Measurements from ENCODE around the gene FOCAD.

Gene FOCAD

DNA sequence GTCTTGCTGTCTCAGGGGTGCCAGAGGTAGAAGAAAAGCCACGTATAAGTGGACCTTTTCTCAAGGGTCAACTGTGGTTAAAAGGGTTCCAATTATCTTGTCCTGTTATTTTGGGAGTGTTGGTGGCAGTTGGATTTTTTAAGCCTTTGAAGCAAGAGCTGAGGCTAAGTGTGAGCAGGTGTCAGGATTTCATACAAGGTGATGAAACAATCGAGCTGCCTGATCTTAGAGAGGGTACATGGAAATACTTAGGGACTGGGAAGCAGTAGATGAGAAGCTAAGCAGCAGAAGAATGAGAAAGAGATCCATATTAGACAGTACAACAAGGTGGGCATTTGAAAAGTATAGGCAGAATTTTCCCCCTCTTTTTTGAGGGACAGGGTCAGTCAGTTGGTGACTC is 23.6 kb downstream of the FOCAD start:
- no peaks in the 10 kb centered on the region for H3K4me1 ChIP-seq (ENCODE audit: control extremely low read depth in 1 of 4, control insufficient read depth in 4 of 4, insufficient read depth in 4 of 4, low read length in 3 of 4)
- H3K36me3 ChIP-seq (ENCODE audit: control insufficient read depth in 4 of 4, insufficient read depth in 4 of 4, low read length in 3 of 4): no peaks in the 10 kb centered on the region
- H3K27me3 ChIP-seq (replicated peaks in 2 of 5; ENCODE audit: control insufficient read depth in 4 of 5, insufficient read depth in 5 of 5, low read length in 4 of 5): no peaks in the 10 kb centered on the region
- no peak overlapping the region for H3K27ac ChIP-seq (ENCODE audit: insufficient read depth in 1 of 2, low read depth in 1 of 2, low read length in 2 of 2, poor library complexity in 1 of 2, severe bottlenecking in 2 of 2)
- H3K4me3 ChIP-seq (ENCODE audit: control insufficient read depth in 1 of 7, extremely low read depth in 1 of 7, insufficient read depth in 4 of 7, low read depth in 2 of 7, low read length in 6 of 7): no peak overlapping the region
- ChIA-PET CTCF (interaction anchor here (0.7 to 1.0 kb wide), 2 partner anchors 9 to 12 kb away, joined by 3 read pairs; no protein-coding TSS in a partner anchor), POLR2A (no interaction called here)
- H3K9me3 ChIP-seq (ENCODE audit: control extremely low read depth in 1 of 5, control insufficient read depth in 4 of 5, insufficient read depth in 2 of 5, low read depth in 1 of 5, low read length in 4 of 5): no peaks in the 10 kb centered on the region
- WGBS (ENCODE audit: insufficient coverage): 100% methylated on average over 1 of the region's 2 CpGs
- DNase-seq: no peak

DNA sequence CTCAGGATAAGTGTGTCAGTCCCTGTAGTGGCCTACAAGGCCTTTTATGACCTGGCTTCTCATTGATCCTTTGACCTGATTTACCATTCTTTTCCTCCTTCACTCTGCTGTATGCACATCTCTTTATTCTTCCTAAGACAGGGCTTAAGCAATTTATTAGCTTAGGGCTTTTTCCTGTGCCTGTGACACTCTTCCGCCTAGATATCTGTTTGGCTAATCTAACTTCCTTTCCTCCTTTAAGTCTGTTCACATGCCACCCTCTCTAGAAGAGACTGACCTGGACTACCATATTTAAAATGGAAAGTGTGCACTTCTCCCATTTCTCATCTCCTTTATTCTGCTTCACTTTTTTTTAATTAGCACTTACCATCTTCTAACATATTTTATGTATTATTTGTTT is 29.1 kb downstream of the FOCAD start:
- WGBS (ENCODE audit: insufficient coverage): 57% methylated on average over 1 of the region's 1 CpG
- CTCF ChIA-PET: interaction anchor here (1.3 kb wide), 1 partner anchor 11 kb away, joined by 4 read pairs; no protein-coding TSS in a partner anchor
- Histone ChIP-seq H3K27ac (ENCODE audit: insufficient read depth in 1 of 2, low read depth in 1 of 2, low read length in 2 of 2, poor library complexity in 1 of 2, severe bottlenecking in 2 of 2) (no peak overlapping the region), H3K9me3 (ENCODE audit: control extremely low read depth in 1 of 5, control insufficient read depth in 4 of 5, insufficient read depth in 2 of 5, low read depth in 1 of 5, low read length in 4 of 5) (no peaks in the 10 kb centered on the region), H3K4me3 (ENCODE audit: control insufficient read depth in 1 of 7, extremely low read depth in 1 of 7, insufficient read depth in 4 of 7, low read depth in 2 of 7, low read length in 6 of 7) (no peak overlapping the region), H3K36me3 (ENCODE audit: control insufficient read depth in 4 of 4, insufficient read depth in 4 of 4, low read length in 3 of 4) (peaks cover 0 to 5% (median 2%) of the 10 kb centered on the region in 4 experiments), H3K27me3 (replicated peaks in 2 of 5; ENCODE audit: control insufficient read depth in 4 of 5, insufficient read depth in 5 of 5, low read length in 4 of 5) (no peaks in the 10 kb centered on the region), H3K4me1 (ENCODE audit: control extremely low read depth in 1 of 4, control insufficient read depth in 4 of 4, insufficient read depth in 4 of 4, low read length in 3 of 4) (peaks cover 0 to 3% (median 0%) of the 10 kb centered on the region in 4 experiments)
- no peak for DNase-seq
- POLR2A ChIA-PET: interaction anchor here (0.6 kb wide), 1 partner anchor 146 kb away, joined by 3 read pairs; no protein-coding TSS in a partner anchor

DNA sequence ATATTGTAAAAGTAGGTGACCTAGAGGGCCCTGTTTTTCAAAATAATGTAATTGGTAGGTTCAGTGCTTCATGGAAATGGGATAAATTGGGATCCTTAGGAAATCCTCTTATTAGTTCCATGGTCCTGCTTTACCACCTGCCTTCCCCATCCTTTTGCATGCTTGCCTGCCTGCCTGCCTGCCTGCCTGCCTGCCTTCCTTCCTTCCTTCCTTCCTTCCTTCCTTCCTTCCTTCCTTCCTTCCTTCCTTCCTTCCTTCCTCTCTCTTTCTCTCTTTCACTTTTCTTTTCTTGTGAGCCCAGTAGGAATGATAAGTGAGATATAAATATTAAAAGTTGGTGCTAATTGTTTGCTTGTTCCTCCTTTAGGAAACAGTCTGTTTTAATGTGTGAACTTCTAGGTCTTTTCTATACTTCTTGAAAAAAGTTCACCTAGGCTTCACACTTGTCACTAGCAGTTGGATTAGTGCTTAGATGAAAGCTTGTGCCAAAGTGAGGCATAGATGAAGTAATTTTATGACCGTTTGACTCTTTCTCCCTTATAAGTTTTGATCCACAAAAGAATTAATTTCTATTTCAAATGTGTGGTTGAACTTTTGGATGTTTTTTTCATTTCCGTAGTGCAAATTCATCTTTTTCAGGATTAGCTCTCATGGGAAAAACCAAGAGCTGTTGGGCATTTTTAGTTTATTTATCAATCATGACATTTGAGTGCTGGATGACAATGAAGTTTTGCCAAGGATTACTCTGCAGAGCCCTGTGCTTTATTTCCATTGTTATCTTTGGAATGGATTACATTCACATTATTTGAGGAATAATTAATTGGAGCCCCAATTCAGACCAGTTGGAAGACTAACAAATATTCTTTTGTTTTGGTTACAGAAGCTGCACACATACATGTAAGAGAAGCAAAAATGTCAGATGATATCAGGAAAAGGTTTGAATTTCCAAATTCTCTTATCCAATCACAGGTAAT is 30.7 kb downstream of the FOCAD start:
- ChIA-PET POLR2A (no interaction called here), CTCF (interaction anchor here (1.5 kb wide), 1 partner anchor 12 kb away, joined by 7 read pairs; no protein-coding TSS in a partner anchor)
- no peaks in the 10 kb centered on the region for H3K27me3 ChIP-seq (replicated peaks in 2 of 5; ENCODE audit: control insufficient read depth in 4 of 5, insufficient read depth in 5 of 5, low read length in 4 of 5)
- no CpG with 5 or more reads among the region's 2 CpGs for WGBS (ENCODE audit: insufficient coverage)
- peaks cover 0 to 7% (median 2%) of the 10 kb centered on the region in 4 experiments for H3K36me3 ChIP-seq (ENCODE audit: control insufficient read depth in 4 of 4, insufficient read depth in 4 of 4, low read length in 3 of 4)
- DNase-seq: peak in 1 of 3 donors; percentile 5
- peaks cover 0 to 4% (median 2%) of the 10 kb centered on the region in 4 experiments for H3K4me1 ChIP-seq (ENCODE audit: control extremely low read depth in 1 of 4, control insufficient read depth in 4 of 4, insufficient read depth in 4 of 4, low read length in 3 of 4)
- H3K9me3 ChIP-seq (ENCODE audit: control extremely low read depth in 1 of 5, control insufficient read depth in 4 of 5, insufficient read depth in 2 of 5, low read depth in 1 of 5, low read length in 4 of 5): no peaks in the 10 kb centered on the region
- H3K27ac ChIP-seq (ENCODE audit: insufficient read depth in 1 of 2, low read depth in 1 of 2, low read length in 2 of 2, poor library complexity in 1 of 2, severe bottlenecking in 2 of 2): no peak overlapping the region
- H3K4me3 ChIP-seq (ENCODE audit: control insufficient read depth in 1 of 7, extremely low read depth in 1 of 7, insufficient read depth in 4 of 7, low read depth in 2 of 7, low read length in 6 of 7): no peak overlapping the region

DNA sequence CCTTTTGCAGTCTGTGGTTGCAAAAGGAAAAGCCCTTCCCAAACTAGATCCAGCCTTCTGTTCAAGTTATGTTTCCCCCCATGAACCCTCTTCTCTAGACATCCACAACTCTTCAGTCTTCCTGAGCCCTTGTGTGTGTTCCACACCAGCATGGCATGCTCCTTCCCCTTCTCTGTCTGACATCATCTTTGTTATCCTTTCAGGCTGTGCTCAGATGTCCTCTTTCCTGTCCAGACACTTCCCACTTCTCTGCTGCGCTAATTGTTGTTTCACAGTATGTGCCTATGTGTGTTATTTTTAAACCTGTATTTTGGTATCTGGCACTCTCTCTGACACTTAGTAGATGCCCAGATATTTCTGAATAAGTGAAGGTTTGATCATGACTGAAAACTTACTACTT is 38.2 kb downstream of the FOCAD start:
- ChIA-PET CTCF (no interaction called here), POLR2A (no interaction called here)
- Histone ChIP-seq H3K27me3 (replicated peaks in 2 of 5; ENCODE audit: control insufficient read depth in 4 of 5, insufficient read depth in 5 of 5, low read length in 4 of 5) (no peaks in the 10 kb centered on the region), H3K4me1 (ENCODE audit: control extremely low read depth in 1 of 4, control insufficient read depth in 4 of 4, insufficient read depth in 4 of 4, low read length in 3 of 4) (peaks cover 0 to 17% (median 5%) of the 10 kb centered on the region in 4 experiments), H3K36me3 (ENCODE audit: control insufficient read depth in 4 of 4, insufficient read depth in 4 of 4, low read length in 3 of 4) (peaks cover 5 to 28% (median 8%) of the 10 kb centered on the region in 4 experiments), H3K4me3 (ENCODE audit: control insufficient read depth in 1 of 7, extremely low read depth in 1 of 7, insufficient read depth in 4 of 7, low read depth in 2 of 7, low read length in 6 of 7) (no peak overlapping the region), H3K9me3 (ENCODE audit: control extremely low read depth in 1 of 5, control insufficient read depth in 4 of 5, insufficient read depth in 2 of 5, low read depth in 1 of 5, low read length in 4 of 5) (no peaks in the 10 kb centered on the region), H3K27ac (ENCODE audit: insufficient read depth in 1 of 2, low read depth in 1 of 2, low read length in 2 of 2, poor library complexity in 1 of 2, severe bottlenecking in 2 of 2) (no peak overlapping the region)
- no CpG with 5 or more reads among the region's 1 CpG for WGBS (ENCODE audit: insufficient coverage)
- DNase-seq: peak in 2 of 3 donors; percentile 37 to 40

GRCh38 chr9:20725675-20726074 is 41.6 kb downstream of the FOCAD start:
- POLR2A ChIA-PET: no interaction called here
- Histone ChIP-seq H3K4me1 (ENCODE audit: control extremely low read depth in 1 of 4, control insufficient read depth in 4 of 4, insufficient read depth in 4 of 4, low read length in 3 of 4) (peaks cover 0 to 17% (median 5%) of the 10 kb centered on the region in 4 experiments), H3K4me3 (ENCODE audit: control insufficient read depth in 1 of 7, extremely low read depth in 1 of 7, insufficient read depth in 4 of 7, low read depth in 2 of 7, low read length in 6 of 7) (peak overlapping the region in 1 of 7 experiments; percentile 58)

GRCh38 chr9:20726144-20726543 is 42.1 kb downstream of the FOCAD start:
- Histone ChIP-seq H3K4me3 (ENCODE audit: control insufficient read depth in 1 of 7, extremely low read depth in 1 of 7, insufficient read depth in 4 of 7, low read depth in 2 of 7, low read length in 6 of 7) (peak overlapping the region in 2 of 7 experiments; percentile 54 to 58), H3K27ac (ENCODE audit: insufficient read depth in 1 of 2, low read depth in 1 of 2, low read length in 2 of 2, poor library complexity in 1 of 2, severe bottlenecking in 2 of 2) (no peak overlapping the region), H3K27me3 (replicated peaks in 2 of 5; ENCODE audit: control insufficient read depth in 4 of 5, insufficient read depth in 5 of 5, low read length in 4 of 5) (no peaks in the 10 kb centered on the region), H3K4me1 (ENCODE audit: control extremely low read depth in 1 of 4, control insufficient read depth in 4 of 4, insufficient read depth in 4 of 4, low read length in 3 of 4) (peaks cover 0 to 17% (median 5%) of the 10 kb centered on the region in 4 experiments), H3K36me3 (ENCODE audit: control insufficient read depth in 4 of 4, insufficient read depth in 4 of 4, low read length in 3 of 4) (peaks cover under 1 to 21% (median 6%) of the 10 kb centered on the region in 4 experiments), H3K9me3 (ENCODE audit: control extremely low read depth in 1 of 5, control insufficient read depth in 4 of 5, insufficient read depth in 2 of 5, low read depth in 1 of 5, low read length in 4 of 5) (no peaks in the 10 kb centered on the region)
- ChIA-PET POLR2A (no interaction called here), CTCF (interaction anchor here (1.4 to 2.0 kb wide), 3 partner anchors 10 to 42 kb away, joined by 4 to 7 read pairs (median 5); partner anchors contain the start of gene FOCAD)
- 83% methylated on average over 2 of the region's 2 CpGs for WGBS (ENCODE audit: insufficient coverage)
- DNase-seq: peak in 2 of 3 donors; percentile 26

More at GRCh38 chr9:20725675-20726074, 41.6 kb downstream of the FOCAD start:
- 45% methylated on average over 2 of the region's 3 CpGs for WGBS (ENCODE audit: insufficient coverage)
- Histone ChIP-seq H3K27me3 (replicated peaks in 2 of 5; ENCODE audit: control insufficient read depth in 4 of 5, insufficient read depth in 5 of 5, low read length in 4 of 5) (no peaks in the 10 kb centered on the region), H3K36me3 (ENCODE audit: control insufficient read depth in 4 of 4, insufficient read depth in 4 of 4, low read length in 3 of 4) (peaks cover 2 to 25% (median 6%) of the 10 kb centered on the region in 4 experiments), H3K27ac (ENCODE audit: insufficient read depth in 1 of 2, low read depth in 1 of 2, low read length in 2 of 2, poor library complexity in 1 of 2, severe bottlenecking in 2 of 2) (no peak overlapping the region), H3K9me3 (ENCODE audit: control extremely low read depth in 1 of 5, control insufficient read depth in 4 of 5, insufficient read depth in 2 of 5, low read depth in 1 of 5, low read length in 4 of 5) (no peaks in the 10 kb centered on the region)
- DNase-seq: no peak
- CTCF ChIA-PET: interaction anchor here (1.4 to 2.0 kb wide), 3 partner anchors 9 to 41 kb away, joined by 4 to 7 read pairs (median 5); partner anchors contain the start of gene FOCAD
